Adrenal gland (tissue), 5 donors: Measurements from ENCODE around the gene C2orf69.

Source experiments
- POLR2A ChIP-seq, 2 donors: fragments of 450-650 bp; IDR thresholded peaks; one replicate each; pipeline ENCODE4 v1.6.1; 2017; ENCODE audit warnings: antibody characterized with exemption in 2 of 2, mild to moderate bottlenecking in 2 of 2, moderate library complexity in 1 of 2
- TF ChIP-seq, protein P1 (sequence below), 6 experiments: fragments of 450-650 bp in 4 of 6; fragments of 200-600 bp in 2 of 6; sonication (generic) in 1 of 6; IDR thresholded peaks; 1 replicate in 5 of 6; 2 replicates in 1 of 6; pipeline versions ENCODE4 v1.5.1 to v1.8.0; 2016 to 2021; ENCODE audit warnings: antibody characterized with exemption in 6 of 6, mild to moderate bottlenecking in 2 of 6, moderate library complexity in 1 of 6
- donor health status: DM: no; HTN: no; CAD: no.

GRCh38 chr2:199943373-199943772 is 32.3 kb downstream of the C2orf69 start:
- TF ChIP-seq, protein P1, sequence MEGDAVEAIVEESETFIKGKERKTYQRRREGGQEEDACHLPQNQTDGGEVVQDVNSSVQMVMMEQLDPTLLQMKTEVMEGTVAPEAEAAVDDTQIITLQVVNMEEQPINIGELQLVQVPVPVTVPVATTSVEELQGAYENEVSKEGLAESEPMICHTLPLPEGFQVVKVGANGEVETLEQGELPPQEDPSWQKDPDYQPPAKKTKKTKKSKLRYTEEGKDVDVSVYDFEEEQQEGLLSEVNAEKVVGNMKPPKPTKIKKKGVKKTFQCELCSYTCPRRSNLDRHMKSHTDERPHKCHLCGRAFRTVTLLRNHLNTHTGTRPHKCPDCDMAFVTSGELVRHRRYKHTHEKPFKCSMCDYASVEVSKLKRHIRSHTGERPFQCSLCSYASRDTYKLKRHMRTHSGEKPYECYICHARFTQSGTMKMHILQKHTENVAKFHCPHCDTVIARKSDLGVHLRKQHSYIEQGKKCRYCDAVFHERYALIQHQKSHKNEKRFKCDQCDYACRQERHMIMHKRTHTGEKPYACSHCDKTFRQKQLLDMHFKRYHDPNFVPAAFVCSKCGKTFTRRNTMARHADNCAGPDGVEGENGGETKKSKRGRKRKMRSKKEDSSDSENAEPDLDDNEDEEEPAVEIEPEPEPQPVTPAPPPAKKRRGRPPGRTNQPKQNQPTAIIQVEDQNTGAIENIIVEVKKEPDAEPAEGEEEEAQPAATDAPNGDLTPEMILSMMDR (IDR thresholded peaks at IDR 0.05) = no peak
- TF ChIP-seq POLR2A (IDR thresholded peaks at IDR 0.05) = no peak
